Liver (tissue), 9 donors: ENCODE measurements around the gene FGFR4. TPM values are rescaled to one million over a fixed set of nuclear protein-coding genes. Genes with fewer than 3 reads are reported as not detected.

ENCODE experiments used
- DNase-seq: peaks from one replicate; pipeline ENCODE4 v3.0.0-alpha.2; 2017; ENCODE audit warnings: low spot score
- H3K27ac ChIP-seq, 2 donors: one replicate each; pipeline ENCODE4 v1.7.0; 2013; ENCODE audit warnings: inconsistent platforms in 2 of 2, low read length in 2 of 2, control low read depth in 1 of 2, low read depth in 1 of 2, mild to moderate bottlenecking in 1 of 2
- H3K27me3 ChIP-seq, 4 donors: one replicate each; pipeline versions ENCODE4 v1.6.1 to v1.7.0; 2013; ENCODE audit warnings: low read length in 3 of 4, inconsistent platforms in 1 of 4, mild to moderate bottlenecking in 1 of 4, moderate library complexity in 1 of 4; ENCODE audit not compliant: control insufficient read depth in 4 of 4, insufficient read depth in 4 of 4
- H3K36me3 ChIP-seq, 4 donors: one replicate each; pipeline versions ENCODE4 v1.6.1 to v1.7.0; 2013; ENCODE audit warnings: low read length in 3 of 4, mild to moderate bottlenecking in 3 of 4, low read depth in 1 of 4, moderate library complexity in 1 of 4; ENCODE audit not compliant: control insufficient read depth in 4 of 4, insufficient read depth in 3 of 4
- H3K4me1 ChIP-seq, 4 donors: one replicate each; pipeline versions ENCODE4 v1.6.1 to v1.7.0; 2013; ENCODE audit warnings: low read length in 3 of 4, mild to moderate bottlenecking in 3 of 4, moderate library complexity in 1 of 4; ENCODE audit not compliant: control insufficient read depth in 4 of 4, insufficient read depth in 4 of 4
- H3K4me3 ChIP-seq, 3 donors: one replicate each; pipeline versions ENCODE4 v1.6.1 to v1.7.0; 2013; ENCODE audit warnings: low read length in 3 of 3, control low read depth in 1 of 3, low read depth in 1 of 3, mild to moderate bottlenecking in 1 of 3
- H3K9ac ChIP-seq, 2 donors: one replicate each; pipeline ENCODE4 v1.7.0; 2013; ENCODE audit warnings: low read length in 2 of 2, mild to moderate bottlenecking in 2 of 2, moderate library complexity in 2 of 2, control low read depth in 1 of 2, low read depth in 1 of 2
- H3K9me3 ChIP-seq, 4 donors: one replicate each; pipeline versions ENCODE4 v1.6.1 to v1.7.0; 2013; ENCODE audit warnings: low read length in 3 of 4; ENCODE audit not compliant: control insufficient read depth in 4 of 4
- EGR1 ChIP-seq, 2 donors: IDR thresholded peaks; 2 replicates each; pipeline ENCODE4 v1.6.1; 2016 to 2018; ENCODE audit warnings: antibody characterized with exemption in 2 of 2, low read depth in 2 of 2
- FOXA1 ChIP-seq: IDR thresholded peaks from 2 replicates; pipeline ENCODE4 v1.6.1; 2016; ENCODE audit warnings: antibody characterized with exemption
- FOXA2 ChIP-seq: IDR thresholded peaks from 2 replicates; pipeline ENCODE4 v1.6.1; 2016; ENCODE audit warnings: antibody characterized with exemption
- GABPA ChIP-seq, 2 donors: IDR thresholded peaks in 1 of 2; conservative IDR thresholded peaks in 1 of 2; 2 replicates each; pipeline ENCODE4 v1.6.1; 2016; ENCODE audit warnings: antibody characterized with exemption in 2 of 2, mild to moderate bottlenecking in 1 of 2, moderate library complexity in 1 of 2
- HNF4G ChIP-seq: IDR thresholded peaks from 2 replicates; pipeline ENCODE4 v1.6.1; 2016; ENCODE audit warnings: antibody characterized with exemption
- JUND ChIP-seq, 2 donors: IDR thresholded peaks; 2 replicates each; pipeline ENCODE4 v1.6.1; 2016; ENCODE audit warnings: antibody characterized with exemption in 2 of 2
- NR2F2 ChIP-seq: IDR thresholded peaks from 2 replicates; pipeline ENCODE4 v1.6.1; 2016; ENCODE audit warnings: antibody characterized with exemption
- RAD21 ChIP-seq, 2 donors: IDR thresholded peaks; 2 replicates each; pipeline ENCODE4 v1.6.1; 2016; ENCODE audit warnings: antibody characterized with exemption in 2 of 2, mild to moderate bottlenecking in 2 of 2
- RXRA ChIP-seq, 2 donors: IDR thresholded peaks; 2 replicates each; pipeline ENCODE4 v1.6.1; 2017 to 2018; ENCODE audit warnings: antibody characterized with exemption in 2 of 2, mild to moderate bottlenecking in 1 of 2
- SP1 ChIP-seq: IDR thresholded peaks from 2 replicates; pipeline ENCODE4 v1.6.1; 2018; ENCODE audit warnings: antibody characterized with exemption, mild to moderate bottlenecking
- TAF1 ChIP-seq: conservative IDR thresholded peaks from 2 replicates; pipeline ENCODE4 v1.6.1; 2016; ENCODE audit warnings: antibody characterized with exemption, mild to moderate bottlenecking
- YY1 ChIP-seq: IDR thresholded peaks from 2 replicates; pipeline ENCODE4 v1.6.1; 2016; ENCODE audit warnings: antibody characterized with exemption, mild to moderate bottlenecking
- WGBS: extraction: QIAGEN DNeasy Blood & Tissue Kit; methylation state at CpG from one replicate; pipeline ENCODE4 v1.1.7; 2013; 5-methylcytosine and 5-hydroxymethylcytosine counted together
- polyA plus RNA-seq, 2 donors: library from polyadenylated mRNA; stranded (reverse) in 1 of 2; unstranded in 1 of 2; fragments of 200-250 nt in 1 of 2; fragments of >200 nt in 1 of 2; fragmentation: Nextera tagmentation in 1 of 2; extraction: Ambion mirVana in 1 of 2; gene quantifications; one replicate each; pipeline versions ENCODE4 v1.2.1 to v1.2.3, GENCODE V29; 2013 to 2015
- total RNA-seq, 2 donors: library from RNA; depleted of rRNA; stranded (reverse); fragments of >200 nt; gene quantifications; one replicate each; pipeline ENCODE4 v1.2.3, GENCODE V29; 2014
- TF ChIP-seq, protein P1 (sequence below): IDR thresholded peaks from 2 replicates; pipeline ENCODE4 v1.6.1; 2016; ENCODE audit warnings: antibody characterized with exemption
- TF ChIP-seq, protein P2 (sequence below): IDR thresholded peaks from 2 replicates; pipeline ENCODE4 v1.6.1; 2016; ENCODE audit warnings: antibody characterized with exemption
- TF ChIP-seq, protein P3 (sequence below): IDR thresholded peaks from 2 replicates; pipeline ENCODE4 v1.6.1; 2016; ENCODE audit warnings: antibody characterized with exemption
- TF ChIP-seq, protein P4 (sequence below): fragments of 150-350 bp; IDR thresholded peaks from 2 replicates; pipeline ENCODE4 v1.5.1; 2017; ENCODE audit warnings: improper control_type of control experiment, low read depth, low read length; ENCODE audit not compliant: missing input control
- TF ChIP-seq, protein P5 (sequence below): IDR thresholded peaks from 2 replicates; pipeline ENCODE4 v1.6.1; 2016; ENCODE audit warnings: antibody characterized with exemption, mild to moderate bottlenecking
- donor health status: healthy.
- donor health status: healthy.
- donor health status: healthy.
- donor health status: healthy.
- donor health status: healthy.

The FGFR4 gene
- total and polyA plus RNA-seq, 4 donors: 42.3 to 72.6 (median 56.3) TPM

DNA sequence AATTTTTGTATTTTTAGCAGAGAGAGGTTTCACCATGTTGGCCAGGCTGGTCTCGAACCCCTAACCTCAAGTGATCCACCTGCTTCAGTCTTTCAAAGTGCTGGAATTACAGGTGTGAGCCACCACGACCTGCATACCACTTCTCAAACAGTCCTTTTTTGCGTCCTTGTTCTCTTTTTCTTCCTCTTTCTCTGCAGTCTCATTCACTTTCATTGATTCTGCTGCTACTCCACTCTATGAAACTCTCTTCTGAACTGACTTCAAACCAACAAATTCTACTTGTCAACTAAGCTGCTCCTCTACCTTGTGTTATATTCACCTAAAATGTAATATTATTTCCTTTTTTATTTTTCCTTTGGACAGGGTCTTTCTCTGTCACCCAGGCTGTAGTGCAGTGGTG, 54.8 kb downstream of the FGFR4 start:
- Histone ChIP-seq H3K4me3 (no peak overlapping the region), H3K4me1 (peaks cover 3 to 10% (median 7%) of the 10 kb centered on the region in 4 donors), H3K27ac (no peak overlapping the region), H3K27me3 (no peaks in the 10 kb centered on the region), H3K9ac (no peak overlapping the region), H3K9me3 (no peaks in the 10 kb centered on the region), H3K36me3 (peaks cover 3 to 23% (median 9%) of the 10 kb centered on the region in 4 donors)
- TF ChIP-seq HNF4G (no peak), SP1 (no peak)
- TF ChIP-seq, protein P1, sequence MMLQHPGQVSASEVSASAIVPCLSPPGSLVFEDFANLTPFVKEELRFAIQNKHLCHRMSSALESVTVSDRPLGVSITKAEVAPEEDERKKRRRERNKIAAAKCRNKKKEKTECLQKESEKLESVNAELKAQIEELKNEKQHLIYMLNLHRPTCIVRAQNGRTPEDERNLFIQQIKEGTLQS: no peak
- DNase-seq: no peak
- WGBS: 86% methylated on average over 3 of the region's 3 CpGs

DNA sequence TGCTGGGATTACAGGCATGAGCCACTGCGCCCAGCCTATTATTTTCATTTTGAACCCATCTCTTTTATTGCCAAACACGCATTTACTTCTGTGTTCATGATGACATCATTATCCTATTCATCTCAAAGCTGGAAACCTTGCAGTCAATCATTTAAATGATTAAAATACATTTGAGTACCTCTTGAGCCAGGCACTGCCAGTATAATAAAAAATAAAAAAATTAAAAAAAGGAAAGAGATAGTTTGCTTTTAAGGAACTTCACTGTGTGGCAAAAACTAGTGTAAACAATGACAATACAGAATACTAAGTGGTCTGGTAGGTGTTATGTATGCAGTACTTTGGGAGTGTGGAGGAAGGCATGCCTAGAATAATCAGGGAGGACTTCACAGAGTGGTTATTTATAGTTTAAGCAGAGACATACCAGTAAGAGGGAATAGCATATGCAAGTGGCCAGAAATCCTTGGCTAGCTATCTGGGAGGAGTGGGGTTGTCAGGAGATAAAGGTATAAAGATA, 55.4 kb downstream of the FGFR4 start:
- H3K4me3 ChIP-seq: no peak overlapping the region
- DNase-seq: no peak
- 95% methylated on average over 2 of the region's 2 CpGs for WGBS
- H3K9ac ChIP-seq: no peak overlapping the region
- peaks cover 3 to 23% (median 13%) of the 10 kb centered on the region in 4 donors for H3K36me3 ChIP-seq
- no peaks in the 10 kb centered on the region for H3K9me3 ChIP-seq
- H3K27ac ChIP-seq: no peak overlapping the region
- no peaks in the 10 kb centered on the region for H3K27me3 ChIP-seq
- peaks cover 0 to 4% (median under 1%) of the 10 kb centered on the region in 4 donors for H3K4me1 ChIP-seq
- TF ChIP-seq FOXA1: no peak
- TF ChIP-seq YY1: no peak
- TF ChIP-seq JUND (IDR thresholded peaks at IDR 0.05): no peak
- TF ChIP-seq HNF4G: no peak
- TF ChIP-seq NR2F2: no peak
- no peak for TF ChIP-seq RXRA (IDR thresholded peaks at IDR 0.05)
- TF ChIP-seq, protein P1: no peak
- no peak for TF ChIP-seq EGR1 (IDR thresholded peaks at IDR 0.05; ENCODE audit: low read depth in 2 of 2)
- TF ChIP-seq, protein P2, sequence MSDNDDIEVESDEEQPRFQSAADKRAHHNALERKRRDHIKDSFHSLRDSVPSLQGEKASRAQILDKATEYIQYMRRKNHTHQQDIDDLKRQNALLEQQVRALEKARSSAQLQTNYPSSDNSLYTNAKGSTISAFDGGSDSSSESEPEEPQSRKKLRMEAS: no peak

DNA sequence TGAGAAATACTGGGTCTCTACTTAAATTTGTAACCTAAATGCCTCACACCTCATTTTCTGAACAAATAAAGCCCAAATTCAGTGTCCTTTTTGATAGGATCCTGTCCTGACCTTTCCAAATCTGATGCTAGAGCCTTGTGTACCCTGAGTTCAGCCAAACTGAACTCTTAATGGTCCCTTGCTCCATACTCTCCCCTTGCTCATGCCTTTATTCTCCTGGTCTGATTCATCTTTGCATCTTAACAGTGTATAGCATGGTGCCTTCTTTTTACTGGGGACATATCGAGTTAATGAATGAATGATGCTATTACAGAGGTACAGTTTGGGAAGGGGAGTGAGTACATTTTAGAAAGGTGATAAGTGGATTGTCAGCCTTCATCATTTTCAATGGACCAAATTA, 56.1 kb downstream of the FGFR4 start:
- TF ChIP-seq EGR1 (IDR thresholded peaks at IDR 0.05; ENCODE audit: low read depth in 2 of 2) (no peak), HNF4G (no peak), FOXA1 (no peak), NR2F2 (no peak), GABPA (IDR thresholded peaks at IDR 0.05 in 1 of 2, conservative IDR thresholded peaks at IDR 0.05 in 1 of 2) (no peak), RAD21 (IDR thresholded peaks at IDR 0.05) (no peak), RXRA (IDR thresholded peaks at IDR 0.05) (no peak), TAF1 (no peak), FOXA2 (no peak), SP1 (no peak), YY1 (no peak)
- TF ChIP-seq, protein P3, sequence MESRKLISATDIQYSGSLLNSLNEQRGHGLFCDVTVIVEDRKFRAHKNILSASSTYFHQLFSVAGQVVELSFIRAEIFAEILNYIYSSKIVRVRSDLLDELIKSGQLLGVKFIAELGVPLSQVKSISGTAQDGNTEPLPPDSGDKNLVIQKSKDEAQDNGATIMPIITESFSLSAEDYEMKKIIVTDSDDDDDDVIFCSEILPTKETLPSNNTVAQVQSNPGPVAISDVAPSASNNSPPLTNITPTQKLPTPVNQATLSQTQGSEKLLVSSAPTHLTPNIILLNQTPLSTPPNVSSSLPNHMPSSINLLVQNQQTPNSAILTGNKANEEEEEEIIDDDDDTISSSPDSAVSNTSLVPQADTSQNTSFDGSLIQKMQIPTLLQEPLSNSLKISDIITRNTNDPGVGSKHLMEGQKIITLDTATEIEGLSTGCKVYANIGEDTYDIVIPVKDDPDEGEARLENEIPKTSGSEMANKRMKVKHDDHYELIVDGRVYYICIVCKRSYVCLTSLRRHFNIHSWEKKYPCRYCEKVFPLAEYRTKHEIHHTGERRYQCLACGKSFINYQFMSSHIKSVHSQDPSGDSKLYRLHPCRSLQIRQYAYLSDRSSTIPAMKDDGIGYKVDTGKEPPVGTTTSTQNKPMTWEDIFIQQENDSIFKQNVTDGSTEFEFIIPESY: no peak
- TF ChIP-seq, protein P4, sequence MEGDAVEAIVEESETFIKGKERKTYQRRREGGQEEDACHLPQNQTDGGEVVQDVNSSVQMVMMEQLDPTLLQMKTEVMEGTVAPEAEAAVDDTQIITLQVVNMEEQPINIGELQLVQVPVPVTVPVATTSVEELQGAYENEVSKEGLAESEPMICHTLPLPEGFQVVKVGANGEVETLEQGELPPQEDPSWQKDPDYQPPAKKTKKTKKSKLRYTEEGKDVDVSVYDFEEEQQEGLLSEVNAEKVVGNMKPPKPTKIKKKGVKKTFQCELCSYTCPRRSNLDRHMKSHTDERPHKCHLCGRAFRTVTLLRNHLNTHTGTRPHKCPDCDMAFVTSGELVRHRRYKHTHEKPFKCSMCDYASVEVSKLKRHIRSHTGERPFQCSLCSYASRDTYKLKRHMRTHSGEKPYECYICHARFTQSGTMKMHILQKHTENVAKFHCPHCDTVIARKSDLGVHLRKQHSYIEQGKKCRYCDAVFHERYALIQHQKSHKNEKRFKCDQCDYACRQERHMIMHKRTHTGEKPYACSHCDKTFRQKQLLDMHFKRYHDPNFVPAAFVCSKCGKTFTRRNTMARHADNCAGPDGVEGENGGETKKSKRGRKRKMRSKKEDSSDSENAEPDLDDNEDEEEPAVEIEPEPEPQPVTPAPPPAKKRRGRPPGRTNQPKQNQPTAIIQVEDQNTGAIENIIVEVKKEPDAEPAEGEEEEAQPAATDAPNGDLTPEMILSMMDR: no peak
- TF ChIP-seq, protein P1: no peak
- TF ChIP-seq, protein P2: no peak
- TF ChIP-seq, protein P5, sequence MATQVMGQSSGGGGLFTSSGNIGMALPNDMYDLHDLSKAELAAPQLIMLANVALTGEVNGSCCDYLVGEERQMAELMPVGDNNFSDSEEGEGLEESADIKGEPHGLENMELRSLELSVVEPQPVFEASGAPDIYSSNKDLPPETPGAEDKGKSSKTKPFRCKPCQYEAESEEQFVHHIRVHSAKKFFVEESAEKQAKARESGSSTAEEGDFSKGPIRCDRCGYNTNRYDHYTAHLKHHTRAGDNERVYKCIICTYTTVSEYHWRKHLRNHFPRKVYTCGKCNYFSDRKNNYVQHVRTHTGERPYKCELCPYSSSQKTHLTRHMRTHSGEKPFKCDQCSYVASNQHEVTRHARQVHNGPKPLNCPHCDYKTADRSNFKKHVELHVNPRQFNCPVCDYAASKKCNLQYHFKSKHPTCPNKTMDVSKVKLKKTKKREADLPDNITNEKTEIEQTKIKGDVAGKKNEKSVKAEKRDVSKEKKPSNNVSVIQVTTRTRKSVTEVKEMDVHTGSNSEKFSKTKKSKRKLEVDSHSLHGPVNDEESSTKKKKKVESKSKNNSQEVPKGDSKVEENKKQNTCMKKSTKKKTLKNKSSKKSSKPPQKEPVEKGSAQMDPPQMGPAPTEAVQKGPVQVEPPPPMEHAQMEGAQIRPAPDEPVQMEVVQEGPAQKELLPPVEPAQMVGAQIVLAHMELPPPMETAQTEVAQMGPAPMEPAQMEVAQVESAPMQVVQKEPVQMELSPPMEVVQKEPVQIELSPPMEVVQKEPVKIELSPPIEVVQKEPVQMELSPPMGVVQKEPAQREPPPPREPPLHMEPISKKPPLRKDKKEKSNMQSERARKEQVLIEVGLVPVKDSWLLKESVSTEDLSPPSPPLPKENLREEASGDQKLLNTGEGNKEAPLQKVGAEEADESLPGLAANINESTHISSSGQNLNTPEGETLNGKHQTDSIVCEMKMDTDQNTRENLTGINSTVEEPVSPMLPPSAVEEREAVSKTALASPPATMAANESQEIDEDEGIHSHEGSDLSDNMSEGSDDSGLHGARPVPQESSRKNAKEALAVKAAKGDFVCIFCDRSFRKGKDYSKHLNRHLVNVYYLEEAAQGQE: no peak
- H3K27ac ChIP-seq: no peak overlapping the region
- no peak overlapping the region for H3K4me3 ChIP-seq
- no peak overlapping the region for H3K9ac ChIP-seq
- H3K4me1 ChIP-seq: no peaks in the 10 kb centered on the region
- no peaks in the 10 kb centered on the region for H3K27me3 ChIP-seq
- peaks cover 3 to 24% (median 15%) of the 10 kb centered on the region in 4 donors for H3K36me3 ChIP-seq
- no peak for DNase-seq
- no peaks in the 10 kb centered on the region for H3K9me3 ChIP-seq
- WGBS: 95% methylated on average over 1 of the region's 1 CpG
